GM12878 (cell line): ENCODE results near the gene SELENOV. TPM values are rescaled to one million over a fixed set of nuclear protein-coding genes. Genes with fewer than 3 reads are reported as not detected.

ENCODE experiments used
- ATAC-seq: fragments of 200-7000 bp; cut with Tn5 transposase; 3 replicates; pipeline ENCODE4 v1.9.1; 2020; ENCODE audit warnings: mild to moderate bottlenecking, moderate library complexity
- BruUV-seq: library from RNA; stranded (reverse); fragments of 400-500 nt; replicated peaks from 2 replicates; lab custom pipeline; 2021; lab: Mats Ljungman, UMichigan
- CTCF ChIA-PET: fragments of 300-600 bp; sonication (Branson Sonifier 250); formaldehyde crosslinking; extraction: SDS; loops from one replicate; lab custom pipeline; 2021; ENCODE audit warnings: inconsistent platforms; lab: Yijun Ruan, JAX
- POLR2A ChIA-PET: fragments of 350-600 bp; formaldehyde crosslinking; extraction: SDS; loops from one replicate; lab custom pipeline; 2021; ENCODE audit warnings: inconsistent platforms; lab: Charles Lee
- RAD21 ChIA-PET: fragments of 300-600 bp; sonication (Branson Sonifier 250); formaldehyde crosslinking; loops from one replicate; lab custom pipeline; 2023; ENCODE audit warnings: antibody characterized with exemption; ENCODE audit not compliant: unreplicated experiment; lab: Charles Lee
- SMC1A ChIA-PET: fragments of 300-600 bp; sonication (Branson Sonifier 250); formaldehyde crosslinking; loops from one replicate; lab custom pipeline; 2023; ENCODE audit not compliant: unreplicated experiment, uncharacterized antibody; lab: Charles Lee
- DNase-seq: peaks from one replicate; pipeline ENCODE4 v3.0.0-alpha.2; 2011; ENCODE audit warnings: low read depth, low spot score
- FAIRE-seq: peaks from 3 replicates; lab custom pipeline; 2011; peaks lifted over from hg19 to GRCh38; lab: Jason Lieb, UNC
- H2AFZ ChIP-seq: 2 replicates; pipeline ENCODE4 v1.6.0; 2011; ENCODE audit warnings: low read depth, low read length, control low read depth; ENCODE audit not compliant: control insufficient read depth
- H3K27ac ChIP-seq: 2 replicates; pipeline ENCODE4 v1.5.1; 2011; ENCODE audit warnings: control low read depth; ENCODE audit not compliant: control insufficient read depth, insufficient read depth
- H3K27me3 ChIP-seq, 2 experiments: replicated peaks in 1 of 2; 2 replicates each; pipeline versions ENCODE4 v1.6.0 to v1.6.1; 2011; ENCODE audit warnings: low read length in 1 of 2; ENCODE audit not compliant: control insufficient read depth in 2 of 2, insufficient read depth in 2 of 2
- H3K36me3 ChIP-seq, 2 experiments: 2 replicates each; pipeline ENCODE4 v1.5.1; 2011; ENCODE audit warnings: low read length in 1 of 2; ENCODE audit not compliant: control insufficient read depth in 2 of 2, insufficient read depth in 2 of 2
- H3K4me1 ChIP-seq: 2 replicates; pipeline ENCODE4 v1.6.1; 2011; ENCODE audit warnings: mild to moderate bottlenecking, low read length, moderate library complexity, mixed read lengths; ENCODE audit not compliant: control insufficient read depth, insufficient read depth
- H3K4me2 ChIP-seq: 2 replicates; pipeline ENCODE4 v1.6.0; 2011; ENCODE audit warnings: control low read depth; ENCODE audit not compliant: control insufficient read depth, insufficient read depth
- H3K4me3 ChIP-seq: fragments of 200-600 bp; sonication (generic); 2 replicates; pipeline ENCODE4 v1.5.1; 2016
- H3K79me2 ChIP-seq: 2 replicates; pipeline ENCODE4 v1.6.0; 2011; ENCODE audit warnings: low read length; ENCODE audit not compliant: control insufficient read depth, insufficient read depth
- H3K9ac ChIP-seq: 2 replicates; pipeline ENCODE4 v1.8.0; 2011; ENCODE audit warnings: low read length, control low read depth, mixed read lengths; ENCODE audit not compliant: control insufficient read depth, insufficient read depth
- H3K9me3 ChIP-seq: replicated peaks from 3 replicates; pipeline ENCODE4 v1.5.1; 2011; ENCODE audit warnings: mild to moderate bottlenecking, low read length; ENCODE audit not compliant: control insufficient read depth, insufficient read depth
- H4K20me1 ChIP-seq: 2 replicates; pipeline ENCODE4 v1.6.0; 2011; ENCODE audit not compliant: control insufficient read depth, insufficient read depth
- ASH2L ChIP-seq: fragments of 300-600, 200-600 bp; sonication (generic); IDR thresholded peaks from 2 replicates; pipeline ENCODE4 v1.6.1; 2017; ENCODE audit warnings: low read depth, mild to moderate bottlenecking, borderline replicate concordance
- ATF7 ChIP-seq: fragments of 450-650 bp; IDR thresholded peaks from 2 replicates; pipeline ENCODE4 v1.6.1; 2016; ENCODE audit warnings: low read depth, mild to moderate bottlenecking
- BACH1 ChIP-seq: fragments of 450-650 bp; IDR thresholded peaks from 2 replicates; pipeline ENCODE4 v1.6.1; 2017; ENCODE audit warnings: mild to moderate bottlenecking, borderline replicate concordance
- BCLAF1 ChIP-seq: fragments of 450-650 bp; IDR thresholded peaks from 2 replicates; pipeline ENCODE4 v1.6.1; 2017; ENCODE audit warnings: antibody characterized with exemption, mild to moderate bottlenecking, moderate library complexity
- BRCA1 ChIP-seq: IDR thresholded peaks from 2 replicates; pipeline ENCODE4 v1.6.1; 2011; ENCODE audit warnings: low read depth, low read length, improper control_type of control experiment
- CTCF ChIP-seq, 3 experiments: IDR thresholded peaks in 2 of 3; conservative IDR thresholded peaks in 1 of 3; 2 replicates each; pipeline ENCODE4 v1.5.1; 2011; ENCODE audit warnings: low read depth in 3 of 3, low read length in 3 of 3, mild to moderate bottlenecking in 3 of 3, control low read depth in 2 of 3, moderate library complexity in 2 of 3, inconsistent platforms in 1 of 3, mixed read lengths in 1 of 3; ENCODE audit not compliant: control insufficient read depth in 2 of 3, insufficient read depth in 1 of 3; ENCODE audit errors: extremely low read depth in 1 of 3
- HCFC1 ChIP-seq: fragments of 150-350 bp; IDR thresholded peaks from 2 replicates; pipeline ENCODE4 v1.6.1; 2014; ENCODE audit warnings: low read length
- KLF5 ChIP-seq: fragments of 450-650 bp; IDR thresholded peaks from 2 replicates; pipeline ENCODE4 v1.6.1; 2014; ENCODE audit warnings: mild to moderate bottlenecking; ENCODE audit not compliant: partially characterized antibody
- PKNOX1 ChIP-seq: fragments of 450-650 bp; IDR thresholded peaks from 2 replicates; pipeline ENCODE4 v1.6.1; 2016; ENCODE audit warnings: mild to moderate bottlenecking
- SUPT20H ChIP-seq: IDR thresholded peaks from 2 replicates; pipeline ENCODE4 v1.6.1; 2011; ENCODE audit warnings: low read depth, mild to moderate bottlenecking, low read length, moderate library complexity, borderline replicate concordance; ENCODE audit not compliant: control insufficient read depth
- TCF12 ChIP-seq: IDR thresholded peaks from 2 replicates; pipeline ENCODE4 v1.6.1; 2011; ENCODE audit warnings: low read depth, mild to moderate bottlenecking, low read length
- WGBS: methylation state at CpG from one replicate; pipeline ENCODE4 v1.1.6; 2016; ENCODE audit warnings: low lambda C conversion rate; ENCODE audit not compliant: insufficient replicate concordance, insufficient coverage; ENCODE audit errors: missing lambda C conversion rate; 5-methylcytosine and 5-hydroxymethylcytosine counted together
- in situ Hi-C: fragments of 300-500 bp; cut with MboI; formaldehyde crosslinking; loops from 9 replicates; pipeline ENCODE4 v1.14.3; 2018; ENCODE audit warnings: mixed read lengths
- intact Hi-C: fragments of 100-400 bp; cut with micrococcal nuclease; formaldehyde crosslinking; loops from one replicate; pipeline ENCODE4 v1.14.2; 2022; ENCODE audit not compliant: unreplicated experiment
- polyA plus RNA-seq, 11 experiments: library from polyadenylated mRNA; depleted of rRNA in 4 of 11; unstranded in 6 of 11; stranded (reverse) in 5 of 11; fragments of >200 nt; fragmentation: Nextera tagmentation in 4 of 11; fragmentation: Illumina TruSeq in 1 of 11; extraction: Ambion mirVana in 4 of 11; extraction: Trizol in 1 of 11; gene quantifications; 1 replicate in 1 of 11; 2 replicates in 10 of 11; pipeline versions ENCODE4 v1.2.1 to v1.2.3, GENCODE V29; 2011 to 2016; ENCODE audit warnings: inconsistent platforms in 2 of 11, missing spikeins in 2 of 11, low read depth in 1 of 11
- total RNA-seq, 4 experiments: library from RNA; depleted of rRNA in 3 of 4; stranded (reverse); fragments of >200 nt in 3 of 4; fragmentation: Illumina TruSeq in 1 of 4; extraction: Trizol in 1 of 4; gene quantifications; 2 replicates each; pipeline versions ENCODE4 v1.2.1 to v1.2.3, GENCODE V29; 2013 to 2021

Gene SELENOV
- total and polyA plus RNA-seq, 10 of the 15 experiments (the other 5 are each of a cell fraction or from before 2014, with no cell fraction given) = not detected

- ATAC-seq (no peak), DNase-seq (no peak), FAIRE-seq (no peak)
- H3K36me3 ChIP-seq = no peaks in the 10 kb centered on the region
- ChIA-PET POLR2A (no interaction called here), CTCF (interaction anchor here (0.8 to 1.3 kb wide), 4 partner anchors 9 to 163 kb away, joined by 3 to 4 read pairs (median 3); no protein-coding TSS in a partner anchor), RAD21 (no interaction called here), SMC1A (interaction anchor here (0.6 kb wide), 1 partner anchor 299 kb away, joined by 3 read pairs; no protein-coding TSS in a partner anchor)
- no peaks in the 10 kb centered on the region for H3K9me3 ChIP-seq
- no peaks in the 10 kb centered on the region for H3K27me3 ChIP-seq
- no peak overlapping the region for H2AFZ ChIP-seq
- TF ChIP-seq ATF7 (no peak), BACH1 (no peak)
- H3K9ac ChIP-seq = no peak overlapping the region
- no peaks in the 10 kb centered on the region for H4K20me1 ChIP-seq
- no peak overlapping the region for H3K4me3 ChIP-seq
- H3K4me1 ChIP-seq = peaks cover 8% of the 10 kb centered on the region; the same call in 1 of the 2 replicates
- intact Hi-C loops = no loop called here
- WGBS = 80% methylated on average over 9 of the region's 9 CpGs
- in situ Hi-C loops = no loop called here
- BruUV-seq = no TSS peak
- H3K27ac ChIP-seq = no peak overlapping the region
- H3K4me2 ChIP-seq = no peak overlapping the region
- H3K79me2 ChIP-seq = no peaks in the 10 kb centered on the region
These were observed 6.3 kb upstream of the SELENOV start for GRCh38 chr19:39508629-39509028.

- Histone ChIP-seq H3K4me1 (peaks cover 8% of the 10 kb centered on the region; the same call in 1 of the 2 replicates), H3K9ac (no peak overlapping the region), H3K27ac (no peak overlapping the region), H3K4me2 (no peak overlapping the region), H2AFZ (no peak overlapping the region), H3K27me3 (peaks cover 0 to 4% of the 10 kb centered on the region in 2 experiments; a peak in 2 of 4 replicates), H4K20me1 (no peaks in the 10 kb centered on the region), H3K79me2 (no peaks in the 10 kb centered on the region), H3K4me3 (no peak overlapping the region), H3K36me3 (no peaks in the 10 kb centered on the region), H3K9me3 (no peaks in the 10 kb centered on the region)
- ChIA-PET SMC1A (interaction anchor here (0.6 kb wide), 1 partner anchor 298 kb away, joined by 3 read pairs; no protein-coding TSS in a partner anchor), RAD21 (no interaction called here), POLR2A (interaction anchor here (0.7 kb wide), 1 partner anchor 50 kb away, joined by 3 read pairs; no protein-coding TSS in a partner anchor), CTCF (interaction anchor here (0.8 to 1.3 kb wide), 2 partner anchors 35 to 163 kb away, joined by 3 read pairs; no protein-coding TSS in a partner anchor)
- in situ Hi-C loops (no loop called here), intact Hi-C loops (no loop called here)
- DNase-seq (no peak), ATAC-seq (no peak), FAIRE-seq (no peak)
- 53% methylated on average over 2 of the region's 2 CpGs for WGBS
- BruUV-seq = no TSS peak
- TF ChIP-seq BCLAF1 (no peak), SUPT20H (no peak), KLF5 (no peak), PKNOX1 (no peak), CTCF (IDR thresholded peaks at IDR 0.05 in 2 of 3, conservative IDR thresholded peaks at IDR 0.05 in 1 of 3; ENCODE audit: control insufficient read depth in 2 of 3, extremely low read depth in 1 of 3, insufficient read depth in 1 of 3, low read depth in 3 of 3, low read length in 3 of 3) (no peak), ASH2L (no peak), BRCA1 (no peak), TCF12 (no peak), HCFC1 (no peak)
These were observed 5.7 kb upstream of the SELENOV start for GRCh38 chr19:39509233-39509632.
